ENCODE measurements around the gene SCGN.

DNA sequence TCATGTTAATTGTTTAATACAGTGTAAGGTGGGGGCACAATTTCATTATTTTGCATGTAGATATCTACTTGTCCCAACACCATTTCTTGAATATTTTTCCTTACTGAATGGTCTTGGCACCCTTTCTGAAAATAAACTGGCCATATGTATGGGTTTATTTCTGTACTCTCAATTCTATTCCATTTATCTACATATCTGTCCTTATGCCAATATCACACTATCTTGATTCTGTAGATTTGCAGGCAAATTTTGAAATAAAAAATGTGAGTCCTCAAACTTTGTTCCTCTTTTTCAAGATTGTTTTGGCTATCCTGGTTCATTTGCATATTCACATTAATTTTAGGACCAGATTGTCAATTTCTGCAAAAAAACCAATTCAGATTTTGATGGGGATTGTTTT lies 34.8 kb downstream of the SCGN start:
- TF ChIP-seq, protein P1, sequence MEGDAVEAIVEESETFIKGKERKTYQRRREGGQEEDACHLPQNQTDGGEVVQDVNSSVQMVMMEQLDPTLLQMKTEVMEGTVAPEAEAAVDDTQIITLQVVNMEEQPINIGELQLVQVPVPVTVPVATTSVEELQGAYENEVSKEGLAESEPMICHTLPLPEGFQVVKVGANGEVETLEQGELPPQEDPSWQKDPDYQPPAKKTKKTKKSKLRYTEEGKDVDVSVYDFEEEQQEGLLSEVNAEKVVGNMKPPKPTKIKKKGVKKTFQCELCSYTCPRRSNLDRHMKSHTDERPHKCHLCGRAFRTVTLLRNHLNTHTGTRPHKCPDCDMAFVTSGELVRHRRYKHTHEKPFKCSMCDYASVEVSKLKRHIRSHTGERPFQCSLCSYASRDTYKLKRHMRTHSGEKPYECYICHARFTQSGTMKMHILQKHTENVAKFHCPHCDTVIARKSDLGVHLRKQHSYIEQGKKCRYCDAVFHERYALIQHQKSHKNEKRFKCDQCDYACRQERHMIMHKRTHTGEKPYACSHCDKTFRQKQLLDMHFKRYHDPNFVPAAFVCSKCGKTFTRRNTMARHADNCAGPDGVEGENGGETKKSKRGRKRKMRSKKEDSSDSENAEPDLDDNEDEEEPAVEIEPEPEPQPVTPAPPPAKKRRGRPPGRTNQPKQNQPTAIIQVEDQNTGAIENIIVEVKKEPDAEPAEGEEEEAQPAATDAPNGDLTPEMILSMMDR (IDR thresholded peaks at IDR 0.05): no peak
- TF ChIP-seq POLR2AphosphoS5 (IDR thresholded peaks at IDR 0.05; ENCODE audit: low read depth, low read length) (no peak), SIN3A (IDR thresholded peaks at IDR 0.05; ENCODE audit: borderline replicate concordance, insufficient read depth, low read depth, low read length) (no peak), TCF7L2 (IDR thresholded peaks at IDR 0.05; ENCODE audit: low read depth, low read length) (no peak)
- TF ChIP-seq, protein P2, sequence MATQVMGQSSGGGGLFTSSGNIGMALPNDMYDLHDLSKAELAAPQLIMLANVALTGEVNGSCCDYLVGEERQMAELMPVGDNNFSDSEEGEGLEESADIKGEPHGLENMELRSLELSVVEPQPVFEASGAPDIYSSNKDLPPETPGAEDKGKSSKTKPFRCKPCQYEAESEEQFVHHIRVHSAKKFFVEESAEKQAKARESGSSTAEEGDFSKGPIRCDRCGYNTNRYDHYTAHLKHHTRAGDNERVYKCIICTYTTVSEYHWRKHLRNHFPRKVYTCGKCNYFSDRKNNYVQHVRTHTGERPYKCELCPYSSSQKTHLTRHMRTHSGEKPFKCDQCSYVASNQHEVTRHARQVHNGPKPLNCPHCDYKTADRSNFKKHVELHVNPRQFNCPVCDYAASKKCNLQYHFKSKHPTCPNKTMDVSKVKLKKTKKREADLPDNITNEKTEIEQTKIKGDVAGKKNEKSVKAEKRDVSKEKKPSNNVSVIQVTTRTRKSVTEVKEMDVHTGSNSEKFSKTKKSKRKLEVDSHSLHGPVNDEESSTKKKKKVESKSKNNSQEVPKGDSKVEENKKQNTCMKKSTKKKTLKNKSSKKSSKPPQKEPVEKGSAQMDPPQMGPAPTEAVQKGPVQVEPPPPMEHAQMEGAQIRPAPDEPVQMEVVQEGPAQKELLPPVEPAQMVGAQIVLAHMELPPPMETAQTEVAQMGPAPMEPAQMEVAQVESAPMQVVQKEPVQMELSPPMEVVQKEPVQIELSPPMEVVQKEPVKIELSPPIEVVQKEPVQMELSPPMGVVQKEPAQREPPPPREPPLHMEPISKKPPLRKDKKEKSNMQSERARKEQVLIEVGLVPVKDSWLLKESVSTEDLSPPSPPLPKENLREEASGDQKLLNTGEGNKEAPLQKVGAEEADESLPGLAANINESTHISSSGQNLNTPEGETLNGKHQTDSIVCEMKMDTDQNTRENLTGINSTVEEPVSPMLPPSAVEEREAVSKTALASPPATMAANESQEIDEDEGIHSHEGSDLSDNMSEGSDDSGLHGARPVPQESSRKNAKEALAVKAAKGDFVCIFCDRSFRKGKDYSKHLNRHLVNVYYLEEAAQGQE (IDR thresholded peaks at IDR 0.05; ENCODE audit: insufficient read depth in 1 of 2, low read depth in 2 of 2, low read length in 1 of 2): no peak
